Common myeloid progenitor, CD34-positive (primary cell): Measurements from ENCODE around the gene SGMS1.
"Not testable (repeated sequence)": the region's sequence is repeated elsewhere in the genome, so short reads cannot be mapped to it uniquely, and the experiment has no call there.

Experiments
- CTCF ChIA-PET: fragments of 350-600 bp; sonication (Branson Sonifier 250); formaldehyde crosslinking; loops from one replicate; lab custom pipeline; 2021; ENCODE audit warnings: antibody characterized with exemption; lab: Charles Lee
- POLR2A ChIA-PET: fragments of 350-600 bp; sonication (Branson Sonifier 250); formaldehyde crosslinking; loops from one replicate; lab custom pipeline; 2021; ENCODE audit warnings: antibody characterized with exemption; lab: Charles Lee
- DNase-seq, 3 donors: peaks; one replicate each; pipeline versions ENCODE4 v3.0.0 to v3.0.0-alpha.2; 2013
- H3K27ac ChIP-seq, 2 experiments: 1 replicate in 1 of 2; 2 replicates in 1 of 2; pipeline ENCODE4 v1.7.0; 2013; ENCODE audit warnings: inconsistent platforms in 2 of 2, low read length in 2 of 2, mild to moderate bottlenecking in 2 of 2, low read depth in 1 of 2, moderate library complexity in 1 of 2; ENCODE audit not compliant: severe bottlenecking in 2 of 2, insufficient read depth in 1 of 2, poor library complexity in 1 of 2
- H3K27me3 ChIP-seq, 5 experiments: replicated peaks in 2 of 5; 1 replicate in 3 of 5; 2 replicates in 2 of 5; pipeline versions ENCODE4 v1.6.1 to v1.7.0; 2013; ENCODE audit warnings: low read length in 4 of 5, mild to moderate bottlenecking in 2 of 5, moderate library complexity in 2 of 5, inconsistent platforms in 1 of 5; ENCODE audit not compliant: insufficient read depth in 5 of 5, control insufficient read depth in 4 of 5
- H3K36me3 ChIP-seq, 4 experiments: 1 replicate in 2 of 4; 2 replicates in 2 of 4; pipeline versions ENCODE4 v1.6.1 to v1.7.0; 2013; ENCODE audit warnings: low read length in 3 of 4, control low read depth in 1 of 4, mild to moderate bottlenecking in 1 of 4; ENCODE audit not compliant: control insufficient read depth in 4 of 4, insufficient read depth in 4 of 4
- H3K4me1 ChIP-seq, 4 experiments: 1 replicate in 3 of 4; 2 replicates in 1 of 4; pipeline versions ENCODE4 v1.6.1 to v1.7.1; 2013; ENCODE audit warnings: low read length in 3 of 4, mild to moderate bottlenecking in 3 of 4, control low read depth in 1 of 4, inconsistent platforms in 1 of 4, moderate library complexity in 1 of 4; ENCODE audit not compliant: control insufficient read depth in 4 of 4, insufficient read depth in 4 of 4; ENCODE audit errors: control extremely low read depth in 1 of 4
- H3K4me3 ChIP-seq, 7 experiments: 1 replicate in 4 of 7; 2 replicates in 3 of 7; pipeline versions ENCODE4 v1.5.1 to v1.7.0; 2013; ENCODE audit warnings: mild to moderate bottlenecking in 7 of 7, low read length in 6 of 7, moderate library complexity in 6 of 7, inconsistent platforms in 2 of 7, low read depth in 2 of 7, control low read depth in 1 of 7; ENCODE audit not compliant: insufficient read depth in 4 of 7, control insufficient read depth in 1 of 7; ENCODE audit errors: extremely low read depth in 1 of 7
- H3K9me3 ChIP-seq, 5 experiments: 1 replicate in 4 of 5; 2 replicates in 1 of 5; pipeline versions ENCODE4 v1.6.1 to v1.7.1; 2013; ENCODE audit warnings: low read length in 4 of 5, mild to moderate bottlenecking in 2 of 5, inconsistent platforms in 1 of 5, low read depth in 1 of 5, moderate library complexity in 1 of 5; ENCODE audit not compliant: control insufficient read depth in 4 of 5, insufficient read depth in 2 of 5; ENCODE audit errors: control extremely low read depth in 1 of 5
- WGBS: methylation state at CpG from one replicate; pipeline ENCODE4 v1.1.5; 2013; ENCODE audit not compliant: insufficient coverage; 5-methylcytosine and 5-hydroxymethylcytosine counted together

Gene SGMS1

GRCh38 chr10:50550291-50550839 lies 73.4 kb downstream of the SGMS1 start:
- WGBS = 87% methylated on average over 3 of the region's 4 CpGs
- peak; percentile 40 to 69 (median 44) for DNase-seq
- Histone ChIP-seq H3K9me3 (peaks cover 0 to 7% (median 0%) of the 10 kb centered on the region in 5 experiments), H3K4me1 (no peaks in the 10 kb centered on the region), H3K27ac (no peak overlapping the region), H3K27me3 (no peaks in the 10 kb centered on the region), H3K36me3 (no peaks in the 10 kb centered on the region), H3K4me3 (no peak overlapping the region)
- CTCF ChIA-PET = no interaction called here
- POLR2A ChIA-PET = no interaction called here

GRCh38 chr10:50549186-50549585 lies 74.6 kb downstream of the SGMS1 start:
- H3K27me3 ChIP-seq, DNase-seq, H3K4me1 ChIP-seq, POLR2A ChIA-PET, H3K4me3 ChIP-seq, H3K36me3 ChIP-seq, CTCF ChIA-PET, H3K27ac ChIP-seq, H3K9me3 ChIP-seq: not testable (repeated sequence)
- 100% methylated on average over 3 of the region's 3 CpGs for WGBS

- CTCF ChIA-PET = interaction anchor here (1.2 kb wide), 1 partner anchor 13 kb away, joined by 3 read pairs; no protein-coding TSS in a partner anchor
- DNase-seq, H3K27ac ChIP-seq, H3K4me3 ChIP-seq, POLR2A ChIA-PET, H3K36me3 ChIP-seq, H3K9me3 ChIP-seq, H3K27me3 ChIP-seq, H3K4me1 ChIP-seq: not testable (repeated sequence)
- no CpG with 5 or more reads among the region's 1 CpG for WGBS
These were observed 75.3 kb downstream of the SGMS1 start for GRCh38 chr10:50548481-50548880.

DNA sequence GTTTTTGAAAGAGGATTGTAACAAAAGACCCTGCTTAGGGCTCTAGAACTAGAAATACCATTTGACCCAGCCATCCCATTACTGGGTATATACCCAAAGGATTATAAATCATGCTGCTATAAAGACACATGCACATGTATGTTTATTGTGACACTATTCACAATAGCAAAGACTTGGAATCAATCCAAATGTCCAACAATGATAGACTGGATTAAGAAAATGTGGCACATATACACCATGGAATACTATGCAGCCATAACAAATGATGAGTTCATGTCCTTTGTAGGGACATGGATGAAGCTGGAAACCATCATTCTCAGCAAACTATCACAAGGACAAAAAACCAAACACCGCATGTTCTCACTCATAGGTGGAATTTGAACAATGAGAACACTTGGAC lies 77.5 kb downstream of the SGMS1 start:
- H3K27me3 ChIP-seq, CTCF ChIA-PET, H3K36me3 ChIP-seq, H3K9me3 ChIP-seq, H3K4me1 ChIP-seq, DNase-seq, H3K4me3 ChIP-seq, POLR2A ChIA-PET, H3K27ac ChIP-seq: not testable (repeated sequence)
- WGBS = no CpG with 5 or more reads among the region's 1 CpG

GRCh38 chr10:50545846-50546245 lies 77.9 kb downstream of the SGMS1 start:
- H3K4me1 ChIP-seq = peaks cover 0 to 7% (median 2%) of the 10 kb centered on the region in 4 experiments
- H3K27ac ChIP-seq = no peak overlapping the region
- 60% methylated on average over 1 of the region's 1 CpG for WGBS
- H3K36me3 ChIP-seq = no peaks in the 10 kb centered on the region
- H3K9me3 ChIP-seq = peaks cover 0 to 7% (median 0%) of the 10 kb centered on the region in 5 experiments
- no peak overlapping the region for H3K4me3 ChIP-seq
- ChIA-PET POLR2A (no interaction called here), CTCF (no interaction called here)
- H3K27me3 ChIP-seq = no peaks in the 10 kb centered on the region
- no peak for DNase-seq

DNA sequence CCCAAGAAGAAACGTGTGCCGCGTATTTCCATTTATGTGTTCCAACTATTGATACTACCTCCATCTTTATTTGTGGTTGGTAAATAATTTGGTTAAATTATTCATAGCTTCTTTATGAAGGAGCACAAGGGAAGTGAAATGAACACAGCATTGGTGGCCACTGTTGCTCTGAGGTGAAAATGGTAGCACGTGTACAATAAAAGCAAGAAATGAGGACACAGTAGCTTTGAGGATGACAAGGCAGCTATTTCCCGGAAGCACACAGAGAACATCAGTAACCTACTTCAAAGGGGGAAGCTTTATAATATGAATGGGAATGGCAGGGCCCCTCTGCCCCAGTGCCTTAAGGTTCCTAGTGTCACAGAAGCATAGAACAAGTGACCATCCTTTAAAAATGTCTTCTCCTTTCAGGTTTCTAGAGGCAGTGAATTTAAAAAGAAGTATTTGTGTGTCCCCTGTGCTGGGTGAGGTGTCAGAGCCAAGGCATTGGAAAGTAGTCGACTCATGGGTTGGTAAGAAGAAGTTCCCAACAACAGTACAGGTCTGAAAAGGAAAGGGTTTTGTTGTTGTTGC lies 78.8 kb downstream of the SGMS1 start:
- Histone ChIP-seq H3K36me3 (no peaks in the 10 kb centered on the region), H3K27me3 (no peaks in the 10 kb centered on the region), H3K4me1 (peaks cover 0 to 11% (median 5%) of the 10 kb centered on the region in 4 experiments), H3K4me3 (no peak overlapping the region), H3K27ac (no peak overlapping the region), H3K9me3 (peaks cover 0 to 7% (median 0%) of the 10 kb centered on the region in 5 experiments)
- WGBS = 96% methylated on average over 3 of the region's 6 CpGs
- POLR2A ChIA-PET = no interaction called here
- no peak for DNase-seq
- CTCF ChIA-PET = no interaction called here

GRCh38 chr10:50544095-50544856 lies 79.5 kb downstream of the SGMS1 start:
- Histone ChIP-seq H3K27ac (no peak overlapping the region), H3K4me1 (peaks cover 0 to 11% (median 5%) of the 10 kb centered on the region in 4 experiments), H3K4me3 (no peak overlapping the region), H3K27me3 (no peaks in the 10 kb centered on the region), H3K36me3 (no peaks in the 10 kb centered on the region), H3K9me3 (peaks cover 0 to 7% (median 0%) of the 10 kb centered on the region in 5 experiments)
- POLR2A ChIA-PET = no interaction called here
- no peak for DNase-seq
- CTCF ChIA-PET = no interaction called here
- 81% methylated on average over 2 of the region's 3 CpGs for WGBS
